M059J (cell line): ENCODE results near the gene PCMT1. TPM values are rescaled to one million over a fixed set of nuclear protein-coding genes. Genes with fewer than 3 reads are reported as not detected.
"Not testable (repeated sequence)": the region's sequence is repeated elsewhere in the genome, so short reads cannot be mapped to it uniquely, and the experiment has no call there.

Experiments used
- DNase-seq: peaks from one replicate; pipeline ENCODE4 v3.0.0-alpha.2; 2012; ENCODE audit warnings: low read depth
- total RNA-seq: library from RNA; depleted of rRNA; stranded (reverse); fragments of >200 nt; shearing (Covaris generic); gene quantifications from 2 replicates; pipeline ENCODE4 v1.2.3, GENCODE V29; 2014

Gene PCMT1
- total RNA-seq, 1 experiment from 2014 or later = 290 TPM

DNA sequence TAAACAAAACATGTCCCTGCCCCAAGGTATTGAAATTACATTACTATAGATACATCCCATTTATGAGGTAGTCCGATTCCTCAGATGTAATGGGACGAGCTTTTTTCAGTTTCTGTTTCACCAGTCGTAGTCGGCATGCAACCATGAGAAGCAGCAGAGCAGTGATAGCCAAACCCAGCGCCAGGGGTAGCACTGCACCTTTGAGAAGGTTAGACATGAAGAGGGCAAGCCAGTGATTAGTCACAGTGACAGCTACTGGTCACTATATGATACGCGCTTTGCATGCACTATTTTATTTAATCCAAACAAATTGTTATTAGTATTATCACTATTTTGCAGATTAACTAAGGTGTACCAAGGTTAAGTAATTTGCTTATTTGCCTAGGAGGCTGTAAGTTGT lies 71.0 kb downstream of the PCMT1 start:
- no peak for DNase-seq

DNA sequence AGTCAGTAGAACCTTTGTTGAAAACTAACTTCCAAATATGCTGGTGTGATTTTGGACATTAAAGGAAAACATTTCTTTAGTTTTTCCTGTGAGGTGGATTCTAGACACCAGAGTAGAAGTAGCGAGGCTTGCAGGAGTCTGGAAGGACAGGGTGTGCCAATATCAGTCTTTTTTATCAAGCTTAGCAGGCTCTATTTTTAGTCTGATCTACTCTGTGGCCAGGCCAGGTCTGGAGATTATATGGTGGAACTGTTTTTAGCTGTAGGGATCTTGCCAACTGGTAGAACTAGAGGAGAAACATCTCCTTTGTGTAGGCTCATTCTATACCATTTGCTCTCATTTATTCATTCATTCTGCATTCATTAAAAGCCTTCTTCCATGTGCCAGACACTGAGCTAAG lies 72.0 kb downstream of the PCMT1 start:
- no peak for DNase-seq

DNA sequence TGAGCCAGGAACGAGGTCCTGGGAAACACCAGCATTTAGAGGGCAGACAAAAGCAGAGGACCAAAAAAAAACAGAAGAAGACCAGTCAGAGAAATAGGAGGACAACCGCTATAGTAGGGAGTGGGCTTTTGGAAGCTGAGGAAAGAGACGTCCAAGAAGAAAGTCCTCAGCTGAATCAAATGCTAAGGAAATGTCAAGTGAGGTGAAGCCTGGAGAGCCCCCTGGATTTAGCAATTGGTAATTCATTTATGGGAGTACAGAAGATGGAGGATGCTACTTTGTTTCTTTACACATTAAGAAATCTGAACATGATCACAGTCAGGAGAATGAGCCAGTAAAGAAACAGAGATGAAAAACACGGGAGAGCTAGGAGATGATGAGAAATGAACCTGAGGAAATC lies 73.5 kb downstream of the PCMT1 start:
- DNase-seq = no peak

DNA sequence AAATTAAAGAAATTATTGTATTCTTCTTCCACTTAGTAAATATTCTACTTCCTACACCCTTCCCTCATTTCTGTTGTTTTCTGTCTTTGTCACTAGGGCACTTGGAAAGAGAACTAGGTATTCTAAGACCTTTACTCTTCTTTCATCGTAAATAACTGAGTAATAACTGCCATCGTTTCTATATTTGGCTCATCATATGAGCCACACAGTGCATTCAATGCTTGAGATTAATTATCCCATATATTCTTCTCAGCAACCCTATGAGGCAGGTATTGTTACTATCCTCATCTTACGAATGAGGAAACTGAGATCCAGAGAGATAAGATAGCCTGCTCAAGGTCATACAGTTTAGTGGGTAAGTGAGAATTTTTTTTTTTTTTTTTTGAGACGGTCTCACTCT lies 75.8 kb downstream of the PCMT1 start:
- no peak for DNase-seq

DNA sequence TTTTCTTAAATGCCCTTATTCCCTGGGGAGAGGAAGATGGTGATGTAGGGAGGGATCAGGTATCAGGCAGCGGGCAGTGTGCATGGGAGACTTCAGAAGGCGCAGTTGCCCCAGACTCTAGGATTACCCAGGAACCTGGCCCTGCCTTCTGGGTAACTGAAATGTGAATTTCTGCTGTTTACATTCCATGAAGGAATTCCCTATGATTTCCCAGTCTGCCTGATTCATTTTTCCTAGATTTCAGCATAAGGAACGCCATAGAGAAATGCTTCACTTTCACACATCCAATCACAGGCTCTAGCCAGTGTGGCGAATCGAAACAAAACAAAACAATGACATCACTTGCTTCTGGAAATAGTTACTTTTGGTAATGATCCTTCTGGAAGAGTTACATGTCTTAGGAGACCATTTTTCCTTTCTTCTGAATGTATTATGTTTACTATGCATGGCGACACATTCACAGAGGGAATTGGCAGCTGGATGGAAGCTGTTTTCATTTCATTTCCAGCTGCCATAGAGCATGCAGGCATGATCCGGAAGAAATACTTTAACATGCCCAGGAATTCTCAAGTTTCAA lies 81.3 kb downstream of the PCMT1 start:
- no peak for DNase-seq

DNA sequence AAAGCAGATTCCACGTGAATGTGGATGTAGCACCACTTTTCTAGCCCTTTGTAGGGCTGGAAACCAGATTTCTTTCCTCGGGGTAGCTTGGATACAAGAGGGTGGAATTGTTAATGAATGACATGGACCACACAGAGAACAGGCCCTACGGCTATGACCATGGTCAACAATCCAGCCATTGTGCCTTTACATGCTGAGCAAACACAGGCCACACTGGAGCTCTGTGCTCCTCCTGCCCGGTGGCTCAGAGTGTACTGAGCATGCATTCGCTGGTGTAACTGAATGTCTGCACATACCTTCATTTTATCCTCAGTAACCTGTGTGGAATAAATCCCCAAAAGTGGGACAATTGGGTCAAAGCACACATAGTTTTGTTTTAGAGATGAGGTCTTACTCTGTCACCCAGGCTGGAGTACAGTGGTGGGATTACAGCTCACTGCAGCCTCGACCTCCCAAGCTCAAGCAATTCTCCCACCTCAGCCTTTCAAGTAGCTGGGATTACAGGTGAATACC lies 81.8 kb downstream of the PCMT1 start:
- DNase-seq = no peak

DNA sequence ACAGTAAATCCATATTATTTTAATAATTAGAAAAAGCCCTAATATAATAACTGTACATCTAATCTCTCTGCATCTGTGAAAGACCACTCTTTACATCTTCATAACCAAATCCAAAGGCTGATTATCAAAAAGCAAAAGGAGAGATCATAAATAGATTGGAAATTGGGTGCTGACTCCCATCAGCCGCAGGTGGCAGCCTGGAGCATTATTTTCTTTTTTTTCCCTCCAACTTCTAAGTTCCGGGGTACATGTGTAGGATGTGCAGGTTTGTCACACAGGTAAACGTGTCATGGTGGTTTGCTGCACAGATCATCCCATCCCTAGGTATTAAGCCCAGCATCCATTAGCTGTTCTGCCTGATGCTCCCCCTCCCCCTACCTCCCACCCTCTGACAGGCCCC lies 84.1 kb downstream of the PCMT1 start:
- no peak for DNase-seq

DNA sequence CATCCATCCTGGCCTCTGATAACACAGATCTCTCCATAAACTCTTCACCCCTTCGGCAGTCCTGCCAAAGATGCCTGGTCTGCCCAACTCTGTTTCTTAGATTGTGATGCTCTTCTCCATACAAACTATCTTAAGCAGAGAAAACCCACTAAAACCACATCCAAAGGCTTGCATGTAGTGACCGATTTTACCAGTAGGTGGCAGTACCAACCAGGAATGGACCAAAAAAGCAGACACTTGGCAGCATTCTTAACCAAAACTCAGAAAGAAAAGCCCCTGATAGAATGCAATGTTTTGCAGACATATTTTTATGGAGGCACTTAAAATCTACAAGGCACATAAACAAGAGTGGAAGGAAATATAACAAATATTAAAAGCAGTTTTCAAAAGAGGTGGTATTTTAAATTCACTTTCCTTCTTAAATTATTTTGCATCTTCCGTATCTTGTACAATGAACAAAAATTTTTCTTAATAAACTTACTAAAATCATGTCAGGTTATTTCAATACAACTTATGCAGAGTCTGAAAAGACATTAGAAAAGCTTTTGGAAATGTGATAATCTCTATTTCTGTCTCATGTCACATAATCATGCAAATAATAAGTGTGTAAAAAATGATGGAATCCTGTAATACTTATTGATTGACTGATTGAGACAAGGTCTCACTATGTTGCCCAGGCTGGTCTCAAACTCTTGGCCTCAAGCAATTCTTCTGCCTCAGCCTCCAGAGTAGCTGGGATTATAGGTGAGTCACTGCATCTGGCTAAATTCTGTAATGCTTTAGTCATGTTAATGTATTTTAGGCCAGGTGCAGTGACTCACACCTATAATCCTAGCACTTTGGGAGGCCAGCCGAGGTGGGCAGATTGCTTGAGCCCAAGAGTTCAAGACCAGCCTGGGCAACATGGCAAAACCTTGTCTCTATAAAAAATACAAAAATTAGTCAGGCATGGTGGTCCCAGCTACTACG lies 85.3 kb downstream of the PCMT1 start:
- peak; percentile 89 for DNase-seq

DNA sequence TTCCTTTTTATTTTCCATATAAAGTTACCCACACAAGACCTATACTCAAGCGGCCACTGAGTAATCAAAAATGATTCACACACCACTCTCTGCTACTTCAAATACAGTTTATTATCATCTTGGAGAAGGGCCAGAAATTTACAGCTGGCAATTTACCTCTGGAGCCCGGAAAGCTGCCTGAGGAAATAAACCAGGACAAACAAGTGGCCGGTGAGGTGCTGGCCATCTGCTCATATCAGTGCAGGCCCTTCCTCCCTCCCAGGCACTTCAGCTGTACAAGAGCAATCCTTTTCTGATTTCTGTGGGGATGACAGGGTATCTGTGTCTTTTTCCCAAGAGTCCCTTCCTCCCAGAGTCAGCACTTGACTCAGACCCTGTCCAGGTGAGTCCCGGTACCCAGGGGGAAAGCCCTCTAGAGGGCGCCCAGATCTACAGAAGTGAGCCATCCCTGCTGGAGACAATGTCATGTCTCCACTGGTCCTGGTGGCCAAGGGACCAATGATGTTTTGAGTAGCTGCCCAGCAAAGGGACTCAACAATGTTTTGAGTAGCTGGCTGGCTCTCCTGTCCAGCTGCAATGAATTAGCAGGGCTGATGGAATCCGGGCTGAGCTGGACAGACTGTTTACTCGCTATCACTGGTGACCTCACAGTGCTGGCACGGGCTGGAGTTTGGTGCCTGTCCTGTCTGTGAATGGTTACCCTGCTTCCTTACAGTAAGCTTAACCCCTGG lies 91.0 kb downstream of the PCMT1 start:
- DNase-seq = peak; percentile 94

DNA sequence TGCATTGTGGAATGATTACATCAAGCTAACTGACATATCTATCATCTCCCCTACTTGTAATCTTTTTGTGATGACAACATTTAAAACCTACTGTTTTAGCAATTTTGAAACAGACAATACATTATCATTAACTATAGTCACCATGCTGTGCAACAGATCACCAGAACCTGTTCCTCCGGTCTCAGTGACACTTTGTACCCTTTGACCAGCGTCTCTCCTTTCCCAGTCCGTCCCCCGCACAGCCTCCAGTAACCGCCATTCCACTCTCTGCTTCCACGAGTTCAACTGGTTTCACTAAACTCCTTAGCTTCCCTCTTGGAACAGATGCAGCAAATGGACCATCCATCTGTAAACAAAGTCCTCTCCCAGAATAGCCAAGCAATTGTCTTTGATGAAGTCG lies 92.8 kb downstream of the PCMT1 start:
- no peak for DNase-seq

DNA sequence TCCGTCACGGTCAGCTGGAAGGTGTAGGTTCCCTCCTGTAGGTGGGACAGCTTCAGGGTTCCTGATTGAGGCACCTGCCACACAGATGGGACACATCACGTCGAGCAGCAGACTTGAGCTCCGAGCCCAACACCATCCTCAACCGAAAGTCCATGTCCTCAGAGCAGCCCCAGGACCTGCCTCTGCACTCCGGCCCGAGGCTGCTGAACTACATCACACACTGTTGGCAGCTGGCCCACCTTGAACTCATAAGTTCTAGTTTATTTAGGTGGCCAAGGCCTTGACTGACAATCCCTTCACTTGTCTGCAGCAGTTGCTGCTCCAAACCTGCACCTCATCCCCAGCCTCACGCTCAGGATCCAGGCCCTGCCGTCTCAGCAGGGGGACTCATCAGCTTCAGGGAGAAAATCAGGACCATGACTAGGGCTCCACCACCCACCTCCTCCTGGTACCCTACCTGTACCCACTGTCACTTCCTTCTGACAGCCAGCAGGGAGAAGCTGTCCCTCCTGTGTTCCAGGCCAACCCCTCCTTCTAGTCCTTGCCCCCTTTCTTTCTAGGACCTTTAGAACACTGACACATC lies 93.6 kb downstream of the PCMT1 start:
- DNase-seq = peak; percentile 39

DNA sequence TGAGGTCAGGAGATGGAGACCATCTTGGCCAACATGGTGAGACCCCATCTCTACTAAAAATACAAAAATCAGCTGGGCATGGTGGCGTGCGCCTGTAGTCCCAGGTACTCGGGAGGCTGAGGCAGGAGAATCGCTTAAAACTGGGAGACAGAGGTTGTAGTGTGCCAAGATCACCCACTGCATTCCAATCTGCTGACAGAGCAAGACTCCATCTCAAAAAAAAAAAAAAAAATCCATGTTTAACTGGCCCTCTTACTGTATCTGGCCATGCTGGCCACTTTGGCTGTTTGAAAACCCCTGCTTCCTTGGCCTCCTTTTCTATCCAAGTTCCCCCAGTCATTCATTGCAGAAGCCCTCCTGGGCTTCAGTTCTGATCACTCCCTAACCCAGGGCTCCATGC lies 94.5 kb downstream of the PCMT1 start:
- DNase-seq = peak; percentile 75

DNA sequence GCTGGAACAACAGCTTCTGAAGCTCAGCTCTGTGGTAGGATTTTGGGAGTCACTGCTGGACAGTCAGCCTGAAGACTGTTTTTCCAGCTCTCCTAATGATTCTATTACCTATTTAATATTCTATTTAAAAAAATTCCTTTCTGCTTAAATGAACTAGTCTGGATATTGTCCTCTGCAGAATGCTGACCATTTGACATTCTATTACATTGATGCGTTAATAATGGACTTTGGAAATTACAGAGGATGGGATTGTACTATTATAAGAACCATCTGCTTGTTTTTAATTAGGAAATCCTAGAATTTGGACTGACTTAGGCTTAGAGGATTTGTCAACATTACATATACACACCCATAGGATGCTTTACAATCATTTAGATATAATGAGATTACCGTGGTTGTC lies 94.9 kb downstream of the PCMT1 start:
- DNase-seq = no peak

DNA sequence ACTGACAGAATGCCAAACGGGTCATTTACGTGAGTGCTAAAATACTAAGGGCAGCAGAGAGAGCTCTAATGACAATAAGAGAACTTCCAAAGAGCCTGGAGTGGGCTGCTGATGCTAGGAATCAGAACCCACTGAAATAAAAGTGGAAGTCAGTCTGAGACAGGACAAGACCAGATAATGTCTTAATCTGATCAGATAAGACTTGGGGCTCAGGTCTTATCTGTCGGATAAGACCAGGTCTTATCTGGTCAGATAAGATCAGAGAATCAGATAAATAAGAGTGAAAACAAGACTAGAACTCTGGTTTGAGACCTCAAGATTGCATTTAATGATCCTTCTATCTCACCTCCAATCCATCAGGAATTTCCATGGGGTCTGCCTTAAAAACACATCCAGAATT lies 96.0 kb downstream of the PCMT1 start:
- DNase-seq = no peak

DNA sequence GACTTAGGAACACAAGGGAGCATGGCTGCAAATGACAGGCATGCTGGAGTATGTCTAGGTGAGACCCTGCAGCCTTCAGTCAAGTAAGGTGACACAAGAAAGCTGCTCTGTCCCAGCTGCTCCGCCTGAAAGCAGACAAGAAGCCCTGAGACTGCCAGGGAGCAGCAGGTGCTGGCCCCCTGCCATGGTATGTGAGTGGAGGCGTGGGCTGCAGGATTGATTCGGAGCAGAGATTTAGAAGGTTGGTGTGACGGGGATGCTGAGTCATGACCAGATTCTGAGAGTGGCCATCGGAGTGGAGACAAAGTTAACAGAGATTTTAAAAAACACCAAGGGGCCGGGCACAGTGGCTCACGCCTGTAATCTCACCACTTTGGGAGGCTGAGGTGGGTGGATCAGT lies 96.8 kb downstream of the PCMT1 start:
- DNase-seq = peak; percentile 96

DNA sequence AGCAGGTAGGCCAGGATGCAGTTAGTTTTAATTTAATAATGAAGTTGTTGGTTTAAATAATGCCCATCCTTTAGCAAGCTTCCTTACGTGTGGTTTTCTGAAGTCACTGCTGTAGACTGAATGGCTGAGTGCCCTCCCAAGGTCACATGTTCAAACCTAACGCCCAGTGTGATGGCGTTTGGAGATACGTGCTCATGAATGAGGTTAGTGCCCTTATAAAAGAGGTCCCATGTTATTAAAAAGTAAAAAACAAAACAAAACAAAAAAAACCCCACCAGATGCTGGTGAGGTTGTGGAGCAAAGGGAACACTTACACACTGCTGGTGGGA lies 98.4 kb downstream of the PCMT1 start:
- peak; percentile 76 for DNase-seq

DNA sequence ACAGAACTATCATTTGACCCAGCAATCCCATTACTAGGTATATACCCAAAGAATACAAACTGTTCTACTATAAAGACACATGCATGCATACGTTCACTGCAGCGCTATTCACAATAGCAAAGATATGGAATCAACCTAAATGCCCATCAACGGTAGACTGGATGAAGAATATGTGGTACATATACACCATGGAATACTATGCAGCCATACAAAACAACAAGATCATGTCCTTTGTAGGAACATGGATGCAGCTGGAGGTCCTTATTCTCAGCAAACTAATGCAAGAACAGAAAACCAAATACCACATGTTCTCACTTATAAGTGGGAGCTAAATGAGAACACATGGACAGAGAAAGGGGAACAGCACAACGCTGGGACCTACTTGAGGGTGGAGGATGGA lies 98.8 kb downstream of the PCMT1 start:
- DNase-seq = not testable (repeated sequence)

DNA sequence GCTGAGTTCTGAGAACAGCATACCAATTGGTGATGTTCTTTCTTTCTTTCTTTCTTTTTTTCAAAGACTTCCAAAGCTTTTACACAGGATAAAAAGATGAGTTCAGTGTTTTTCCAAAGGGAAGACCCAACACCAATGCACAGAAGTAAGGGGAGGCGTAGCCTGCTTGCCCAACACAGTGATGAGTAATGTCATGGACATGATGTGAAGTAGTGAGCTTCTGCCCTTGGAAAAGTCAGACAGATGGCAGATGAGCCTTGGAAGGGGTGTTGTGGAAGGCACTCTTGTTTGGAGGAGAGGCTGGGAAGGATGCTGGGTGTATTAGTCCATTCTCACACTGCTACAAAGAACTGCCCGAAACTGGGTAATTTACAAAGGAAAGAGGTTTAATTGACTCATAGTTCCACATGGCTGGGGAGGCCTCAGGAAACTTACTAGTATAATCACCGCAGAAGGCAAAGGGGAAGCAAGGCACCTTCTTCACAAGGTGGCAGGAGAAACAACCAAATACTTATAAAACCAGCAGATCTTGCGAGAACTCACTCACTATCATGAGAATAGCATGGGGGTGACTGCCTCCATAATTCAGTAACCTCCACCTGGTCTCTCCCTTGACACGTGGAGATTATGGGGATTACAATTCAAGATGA lies 102.0 kb downstream of the PCMT1 start:
- DNase-seq = peak; percentile 33

DNA sequence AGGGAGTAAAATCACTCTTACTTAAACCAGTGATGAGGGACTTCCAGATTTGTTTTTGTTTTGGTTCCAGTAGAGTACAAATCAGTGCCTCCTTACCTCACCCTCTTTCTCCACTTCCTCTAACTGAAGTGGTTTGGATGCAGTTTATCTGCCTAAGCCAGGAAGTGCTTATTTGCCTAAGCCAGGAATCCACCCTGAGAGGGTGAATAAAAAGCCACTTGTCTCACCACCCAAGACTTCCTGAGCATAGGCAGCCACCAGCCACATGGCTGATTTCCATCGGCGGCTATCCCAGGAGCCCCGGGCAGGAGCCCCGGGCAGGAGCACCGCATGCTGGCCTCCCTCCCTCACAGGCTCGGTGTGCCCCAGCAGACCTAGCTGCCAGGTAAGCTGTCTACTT lies 102.6 kb downstream of the PCMT1 start:
- peak; percentile 87 for DNase-seq

DNA sequence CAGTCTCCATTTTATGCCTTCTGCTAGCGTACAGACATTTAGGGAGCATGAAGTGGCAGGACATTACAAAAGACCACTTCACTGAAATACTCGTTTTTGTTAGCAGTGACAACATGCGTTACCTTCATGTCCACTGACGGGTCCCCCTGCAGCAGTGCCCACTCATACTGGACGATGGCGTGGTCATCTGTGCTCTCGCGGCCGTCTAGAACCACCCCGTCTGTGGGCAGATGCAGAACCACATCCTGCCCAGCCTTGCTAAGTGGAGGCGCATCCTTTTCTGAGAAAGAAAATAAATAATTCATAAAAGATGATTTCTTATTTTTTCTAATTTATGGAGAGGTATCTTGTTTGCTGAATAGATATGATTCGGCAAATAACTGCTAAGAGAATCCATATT lies 103.3 kb downstream of the PCMT1 start:
- DNase-seq = no peak

DNA sequence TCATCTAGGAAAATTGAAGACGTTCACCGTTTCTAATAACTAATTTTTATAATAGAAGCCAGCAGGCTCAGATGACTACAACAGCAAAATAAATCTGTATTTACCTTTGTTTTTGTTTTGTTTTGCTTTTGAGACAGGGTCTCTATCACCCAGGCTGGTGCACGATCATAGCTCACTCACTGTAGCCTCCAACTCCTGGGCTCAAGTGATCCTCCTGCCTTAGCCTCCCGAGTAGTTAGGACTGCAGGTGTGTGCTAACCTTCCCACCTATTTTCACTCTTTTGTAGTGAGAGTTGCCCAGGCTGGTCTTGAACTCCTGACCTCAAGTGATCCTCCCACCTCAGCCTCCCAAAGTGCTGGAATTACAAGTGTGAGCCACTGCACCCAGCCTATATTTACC lies 104.5 kb downstream of the PCMT1 start:
- not testable (repeated sequence) for DNase-seq

DNA sequence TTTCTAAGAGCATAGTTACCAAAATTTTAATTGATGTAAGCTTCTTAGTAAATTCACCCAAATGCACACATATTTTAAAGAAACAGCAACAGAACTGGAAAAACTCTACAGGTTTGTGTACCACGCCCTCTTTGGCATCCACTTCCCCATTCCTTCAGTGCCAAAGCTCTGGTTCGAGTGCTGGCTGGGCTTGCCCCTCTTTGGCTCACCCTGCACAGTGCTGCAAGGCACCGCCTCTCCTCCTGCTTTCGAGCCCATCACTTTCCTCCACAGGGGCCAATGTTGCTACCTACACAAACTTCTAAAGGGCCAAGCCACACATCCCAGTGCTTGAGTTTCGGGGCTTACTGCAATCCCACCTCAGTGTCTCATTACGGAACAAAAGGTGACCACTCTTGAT lies 105.0 kb downstream of the PCMT1 start:
- DNase-seq = peak; percentile 64
